Hippocampal formation (tissue), 2 donors: Measurements from ENCODE around the gene TRMT2A.
"Not testable (repeated sequence)": the region's sequence is repeated elsewhere in the genome, so short reads cannot be mapped to it uniquely, and the experiment has no call there.

ENCODE experiments used
- DNase-seq, 2 donors: peaks; one replicate each; lab custom pipeline; 2025; lab: John Stamatoyannopoulos, UW

TRMT2A gene

GRCh38 chr22:20116951-20117632, at the start of gene TRMT2A:
Gene TRMT2A (minus strand): TSS chr22:20117226. CDS start chr22:20116906, 320 bp downstream.
- peak; percentile 90 to 95 for DNase-seq

DNA sequence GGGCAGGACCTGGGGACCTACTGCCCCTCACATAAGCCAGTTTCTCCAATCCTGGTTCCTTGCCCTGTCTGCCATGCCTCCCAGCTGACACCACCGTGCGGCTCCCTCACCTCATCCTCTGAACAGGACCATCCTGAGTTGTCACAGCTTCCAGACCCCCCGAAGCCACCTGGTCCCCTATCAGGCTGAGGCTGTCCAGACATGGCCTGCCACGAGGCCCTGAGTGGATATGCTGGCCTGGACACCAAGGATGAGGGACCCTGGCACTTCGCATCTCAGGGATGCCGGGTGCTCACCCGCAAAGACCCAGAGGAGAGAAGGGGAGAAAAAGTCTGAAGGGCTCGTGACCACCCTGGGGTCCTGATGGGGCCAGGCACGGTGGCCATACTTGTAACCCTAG, 49.7 kb upstream of the TRMT2A start:
- DNase-seq, result no peak

DNA sequence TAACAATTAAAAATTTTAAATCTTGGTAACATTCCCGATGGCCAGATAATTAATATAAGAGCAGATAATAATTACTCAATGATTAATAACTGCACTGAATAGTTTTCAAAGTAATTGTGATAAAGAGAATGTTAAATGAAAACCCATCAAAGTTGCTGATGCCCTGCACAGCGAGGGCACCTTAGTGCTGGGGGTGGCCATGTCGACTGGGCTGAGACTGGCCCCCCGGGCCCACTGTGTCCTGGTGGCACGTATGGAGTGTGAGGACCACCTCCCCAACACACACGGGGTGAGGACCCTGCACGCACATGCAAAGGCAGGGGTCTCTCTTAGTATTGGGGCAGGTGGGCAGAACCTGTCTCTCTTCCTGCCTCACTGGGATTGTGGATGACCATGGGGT, 48.9 kb upstream of the TRMT2A start:
- DNase-seq, result no peak

GRCh38 chr22:20165421-20165820, 48.4 kb upstream of the TRMT2A start:
- DNase-seq, result no peak

DNA sequence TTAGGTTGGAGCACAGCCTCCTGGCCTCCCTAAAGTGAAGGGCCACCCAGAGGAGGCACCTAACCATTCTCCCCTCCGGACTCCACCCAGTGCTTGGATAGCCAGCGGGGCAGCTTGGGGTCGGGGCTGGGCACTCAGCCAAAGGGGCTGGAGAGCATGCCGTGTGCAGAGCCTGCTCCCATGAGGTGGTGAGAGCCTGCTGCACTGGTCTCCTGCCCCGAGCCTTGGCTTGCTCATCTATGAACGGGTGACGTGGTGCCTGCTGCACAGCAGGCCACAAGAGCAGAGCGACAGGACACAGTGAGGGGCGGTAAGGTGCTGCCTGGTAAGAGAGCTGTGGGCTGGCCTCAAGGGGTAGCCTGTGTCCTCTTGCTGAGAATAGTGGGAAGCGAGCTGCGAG, 47.8 kb upstream of the TRMT2A start:
- no peak for DNase-seq

DNA sequence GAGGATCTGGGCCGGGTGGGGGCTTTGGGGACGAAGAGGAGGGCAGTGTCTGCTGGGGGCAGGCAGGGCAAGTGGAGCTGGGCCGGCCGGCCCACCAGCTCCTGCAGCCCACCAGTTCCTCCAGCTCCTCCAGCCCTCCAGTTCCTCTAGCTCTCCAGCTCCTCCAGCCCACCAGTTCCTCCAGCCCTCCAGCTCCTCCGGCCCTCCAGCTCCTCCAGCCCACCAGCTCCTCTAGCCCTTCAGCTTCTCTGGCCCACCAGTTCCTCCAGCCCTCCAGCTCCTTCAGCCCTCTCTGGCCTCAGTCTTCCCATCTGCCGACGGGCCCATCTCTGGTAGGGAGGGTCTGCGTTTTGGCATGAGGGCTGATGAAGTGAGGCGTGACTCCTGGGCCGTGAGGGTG, 43.0 kb upstream of the TRMT2A start:
- DNase-seq, result no peak

DNA sequence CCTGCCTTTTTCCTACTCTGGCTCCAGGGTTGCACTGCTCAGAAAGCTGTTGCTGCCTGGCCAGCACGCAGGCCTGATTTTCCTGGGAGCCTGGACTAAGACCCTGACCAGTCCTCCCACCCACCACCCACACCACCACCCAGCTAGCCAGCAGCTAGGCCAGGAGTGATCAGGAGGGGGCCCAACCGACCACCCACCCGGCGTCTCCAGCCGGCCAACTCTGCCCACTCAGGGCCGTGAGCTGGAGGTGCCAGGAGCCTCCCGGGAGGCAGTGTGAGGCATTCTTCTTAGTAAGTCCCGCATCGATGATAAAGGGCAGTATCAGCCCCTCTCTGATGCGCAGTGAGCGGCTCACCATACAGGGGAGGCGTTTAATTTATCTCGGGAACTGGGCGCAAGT, 42.5 kb upstream of the TRMT2A start:
- DNase-seq, result not testable (repeated sequence)

GRCh38 chr22:20159076-20159475, 42.0 kb upstream of the TRMT2A start:
- DNase-seq, result no peak

DNA sequence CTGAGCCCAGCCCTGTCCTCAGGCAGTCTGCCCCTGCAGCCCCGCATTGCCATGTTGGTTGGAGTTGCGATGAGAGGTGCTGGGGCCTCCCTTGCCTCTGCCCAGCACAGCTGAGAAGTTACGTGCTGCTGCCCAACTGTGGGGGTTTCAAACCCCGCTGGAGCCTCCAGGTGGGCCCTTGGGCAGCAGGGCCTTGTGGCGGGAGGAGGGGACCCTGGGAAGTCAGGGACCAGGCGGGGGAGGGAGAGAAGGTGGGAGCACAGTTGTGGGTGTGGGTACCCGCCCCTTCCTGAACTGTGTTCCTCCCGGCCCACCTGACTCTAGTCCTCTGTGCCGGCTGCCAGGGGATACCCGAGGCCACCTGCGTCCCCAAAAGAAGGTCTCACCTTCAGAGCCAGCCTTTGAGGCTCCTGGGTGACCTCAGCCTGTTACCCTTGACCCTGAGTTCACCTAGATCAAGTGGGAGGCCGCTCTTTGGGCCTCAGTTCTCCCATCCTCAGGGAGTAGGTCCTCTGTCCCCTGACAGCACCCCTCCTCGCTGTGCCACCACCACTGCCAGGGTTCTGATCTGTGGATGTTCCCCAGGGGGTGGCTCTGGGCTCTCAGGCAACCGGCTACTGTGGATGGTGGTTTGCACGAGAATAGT, 41.5 kb upstream of the TRMT2A start:
- no peak for DNase-seq

GRCh38 chr22:20157430-20158183, 40.6 kb upstream of the TRMT2A start:
- no peak for DNase-seq

- DNase-seq, result peak; percentile 30 to 67
These were observed 39.8 kb upstream of the TRMT2A start for GRCh38 chr22:20156611-20157429.

GRCh38 chr22:20156042-20156389, 39.0 kb upstream of the TRMT2A start:
- DNase-seq, result no peak

DNA sequence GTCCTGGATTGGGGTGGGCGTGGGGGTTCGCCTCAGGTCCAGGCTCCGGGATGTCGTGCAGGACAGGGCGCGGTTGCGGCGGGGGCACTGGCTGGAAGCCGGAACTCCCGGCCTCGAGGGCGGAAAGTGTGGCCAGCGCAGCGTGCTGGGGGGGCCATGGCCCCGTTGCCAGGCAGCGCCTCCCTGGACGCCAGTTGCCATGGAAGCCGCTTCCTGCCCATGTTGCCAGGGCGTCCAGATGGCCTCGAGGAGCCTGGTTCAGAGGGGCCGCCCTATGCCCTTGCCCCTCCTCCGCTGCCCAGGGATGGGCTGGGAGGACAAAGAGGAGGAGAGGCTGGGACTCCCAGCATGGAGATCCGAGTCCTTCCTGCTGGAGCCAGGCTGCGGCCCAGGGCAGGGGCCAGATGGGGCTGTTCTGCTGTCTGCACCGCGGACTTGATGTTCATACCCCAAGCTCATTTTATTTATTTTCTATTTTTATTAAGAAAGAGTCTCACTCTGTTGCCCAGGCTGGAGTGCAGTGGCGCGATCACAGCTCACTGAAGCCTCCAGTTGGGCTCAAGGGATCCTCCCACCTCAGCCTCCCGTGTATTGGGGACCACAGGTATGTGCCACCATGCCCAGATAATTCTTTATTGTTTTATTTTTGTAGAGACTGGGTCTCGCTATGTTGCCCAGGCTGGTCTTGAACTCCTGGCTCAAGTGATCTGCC, 38.5 kb upstream of the TRMT2A start:
- peak; percentile 13 to 62 for DNase-seq

- no peak for DNase-seq
These were observed 37.7 kb upstream of the TRMT2A start for GRCh38 chr22:20154602-20155187.

GRCh38 chr22:20153945-20154344, 36.9 kb upstream of the TRMT2A start:
- no peak for DNase-seq

DNA sequence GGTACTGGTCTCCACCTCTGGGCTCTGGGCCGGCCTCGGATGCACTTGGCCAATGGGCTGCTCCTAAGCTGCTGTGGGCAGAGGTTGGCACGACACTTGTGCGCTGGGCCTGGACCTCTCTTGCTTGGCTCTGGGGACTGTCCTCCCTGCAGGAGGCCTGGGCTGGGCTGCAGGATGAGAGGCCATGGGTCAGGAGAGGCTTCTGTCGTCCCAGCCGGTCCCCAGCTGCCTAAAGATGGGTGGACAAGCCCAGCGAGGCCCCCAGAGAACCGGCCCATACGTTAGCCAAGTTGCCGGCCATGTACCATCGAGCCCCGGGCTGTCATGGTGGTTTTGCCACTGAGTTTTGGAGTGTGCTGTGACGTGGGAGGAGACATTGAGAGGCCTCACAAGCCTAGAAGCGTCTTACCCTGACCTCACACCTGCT, 35.5 kb upstream of the TRMT2A start:
- DNase-seq, result no peak

DNA sequence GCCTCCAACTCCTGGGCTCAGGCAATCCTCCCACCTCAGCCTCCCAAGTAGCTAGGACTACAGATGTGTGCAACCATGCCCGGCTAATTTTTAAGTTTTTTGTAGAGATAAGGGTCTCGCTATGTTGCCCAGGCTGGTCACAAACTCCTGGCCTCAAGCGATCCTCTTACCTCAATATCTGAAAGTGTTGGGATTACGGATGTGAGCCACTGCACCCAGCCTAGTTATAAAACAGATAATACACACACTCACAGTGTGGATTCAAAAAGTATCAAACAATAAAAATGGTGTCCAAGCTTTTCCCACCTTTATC, 34.2 kb upstream of the TRMT2A start:
- no peak for DNase-seq

DNA sequence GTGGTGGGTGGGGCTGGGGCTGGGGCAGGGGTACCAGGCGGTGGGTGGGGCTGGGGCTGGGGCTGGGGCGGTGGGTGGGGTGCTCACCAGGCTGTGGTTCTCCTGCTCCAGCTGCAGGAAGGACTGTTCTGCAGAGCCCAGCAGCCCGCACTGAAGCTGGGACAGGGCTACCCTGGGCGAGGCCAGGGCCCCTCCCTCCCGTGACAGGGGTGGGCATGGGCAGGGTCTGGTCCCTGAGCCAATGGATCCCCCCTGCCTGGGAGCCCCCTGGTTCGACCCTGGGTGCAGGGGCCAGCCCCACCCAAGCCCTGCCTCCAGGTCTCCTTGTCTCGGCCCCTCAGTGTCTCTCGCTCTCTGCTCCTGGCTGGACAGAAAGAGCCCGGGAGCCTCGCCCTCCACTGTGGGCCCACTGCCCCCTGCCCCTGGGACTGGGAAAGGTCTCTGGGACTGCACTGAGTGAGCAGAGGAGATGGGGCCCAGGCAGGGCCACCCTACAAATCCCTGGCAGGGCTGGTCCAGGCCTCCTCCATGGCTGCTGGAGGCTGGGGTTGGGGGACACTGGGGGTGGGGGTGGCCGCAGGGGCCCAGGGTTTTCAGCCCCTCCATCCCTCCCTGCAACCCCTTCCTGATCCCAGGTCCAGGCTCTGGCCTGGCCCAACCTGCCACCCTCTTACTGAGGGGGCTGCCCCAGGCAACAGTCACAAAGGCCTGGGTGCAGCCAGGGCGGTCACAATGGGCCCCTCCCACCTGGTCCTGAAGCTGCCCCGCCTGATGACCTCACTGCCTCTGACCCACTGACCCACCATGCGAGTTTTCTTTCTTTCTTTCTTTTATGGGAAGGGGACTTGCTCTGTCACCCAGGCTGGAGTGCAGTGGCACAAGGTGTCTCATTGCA, 33.6 kb upstream of the TRMT2A start, which contains the start of gene CCDC188:
Gene CCDC188, minus strand, starts transcription at position 675 of the 895 bp plus-strand sequence. Its CDS starts 69 bp downstream, at position 606.
- no peak for DNase-seq

- no peak for DNase-seq
These were observed 32.5 kb upstream of the TRMT2A start for GRCh38 chr22:20149257-20150250.
